SK-N-SH treated with all-trans-retinoic acid at 6 μM for 48 hours (cell line): ENCODE results near the gene TTC7B.

ENCODE experiments used
- ATAC-seq: fragments of 200-7000 bp; cut with Tn5 transposase; 3 replicates; pipeline ENCODE4 v1.9.1; 2020; ENCODE audit warnings: mild to moderate bottlenecking, moderate library complexity
- ARNTL ChIP-seq: fragments of 450-650 bp; formaldehyde crosslinking; IDR thresholded peaks from 2 replicates; pipeline ENCODE4 v1.5.0; 2020; ENCODE audit warnings: low read depth, mild to moderate bottlenecking, moderate library complexity, borderline replicate concordance
- BACH2 ChIP-seq: fragments of 250-450 bp; sonication (Bioruptor Pico); IDR thresholded peaks from 2 replicates; pipeline ENCODE4 v1.9.0; 2021; ENCODE audit warnings: mild to moderate bottlenecking, borderline replicate concordance
- CREB5 ChIP-seq: fragments of 250-450 bp; sonication (Bioruptor Pico); IDR thresholded peaks from 2 replicates; pipeline ENCODE4 v1.5.1; 2020; ENCODE audit warnings: low read depth, mild to moderate bottlenecking, moderate library complexity
- CSDC2 ChIP-seq: fragments of 250-450 bp; sonication (Bioruptor Pico); IDR thresholded peaks from 2 replicates; pipeline ENCODE4 v1.5.0; 2020; ENCODE audit warnings: mild to moderate bottlenecking, moderate library complexity
- CSRNP3 ChIP-seq: fragments of 250-450 bp; sonication (Bioruptor Pico); IDR thresholded peaks from 2 replicates; pipeline ENCODE4 v1.5.1; 2021; ENCODE audit warnings: mild to moderate bottlenecking, moderate library complexity
- ESRRG ChIP-seq: fragments of 250-450 bp; sonication (Bioruptor Pico); IDR thresholded peaks from 2 replicates; pipeline ENCODE4 v1.6.1; 2021; ENCODE audit warnings: mild to moderate bottlenecking
- ISL1 ChIP-seq: fragments of 250-450 bp; sonication (Bioruptor Pico); IDR thresholded peaks from 2 replicates; pipeline ENCODE4 v2.1.2; 2022; ENCODE audit warnings: mild to moderate bottlenecking, moderate library complexity
- OSR1 ChIP-seq: fragments of 250-450 bp; sonication (Bioruptor Pico); IDR thresholded peaks from 2 replicates; pipeline ENCODE4 v1.8.0; 2022; ENCODE audit warnings: moderate library complexity, mild to moderate bottlenecking, inconsistent platforms
- PATZ1 ChIP-seq: fragments of 250-450 bp; sonication (Bioruptor Pico); IDR thresholded peaks from 2 replicates; pipeline ENCODE4 v1.8.0; 2020; ENCODE audit warnings: mild to moderate bottlenecking, moderate library complexity, borderline replicate concordance
- PPARA ChIP-seq: fragments of 250-450 bp; sonication (Bioruptor Pico); IDR thresholded peaks from 2 replicates; pipeline ENCODE4 v1.5.0; 2020; ENCODE audit warnings: mild to moderate bottlenecking, borderline replicate concordance
- RARB ChIP-seq: fragments of 250-450 bp; sonication (Bioruptor Pico); IDR thresholded peaks from 2 replicates; pipeline ENCODE4 v1.8.0; 2021; ENCODE audit warnings: mild to moderate bottlenecking, moderate library complexity
- TCF4 ChIP-seq: fragments of 250-450 bp; sonication (Bioruptor Pico); IDR thresholded peaks from 2 replicates; pipeline ENCODE4 v1.8.0; 2021; ENCODE audit warnings: mild to moderate bottlenecking, moderate library complexity, borderline replicate concordance
- TOX ChIP-seq: fragments of 250-450 bp; sonication (Bioruptor Pico); IDR thresholded peaks from 2 replicates; pipeline ENCODE4 v1.8.0; 2021; ENCODE audit warnings: mild to moderate bottlenecking, moderate library complexity, borderline replicate concordance
- TSHZ2 ChIP-seq: fragments of 250-450 bp; sonication (Bioruptor Pico); IDR thresholded peaks from 2 replicates; pipeline ENCODE4 v1.5.0; 2020; ENCODE audit warnings: mild to moderate bottlenecking, moderate library complexity
- ZFP3 ChIP-seq: fragments of 250-450 bp; sonication (Bioruptor Pico); IDR thresholded peaks from 2 replicates; pipeline ENCODE4 v1.5.0; 2020; ENCODE audit warnings: mild to moderate bottlenecking, moderate library complexity
- ZFP30 ChIP-seq: fragments of 450-650 bp; formaldehyde crosslinking; IDR thresholded peaks from 2 replicates; pipeline ENCODE4 v1.5.0; 2022; ENCODE audit warnings: mild to moderate bottlenecking, moderate library complexity
- ZNF565 ChIP-seq: fragments of 450-650 bp; formaldehyde crosslinking; conservative IDR thresholded peaks from 2 replicates; pipeline ENCODE4 v1.5.0; 2020; ENCODE audit warnings: low read depth, mild to moderate bottlenecking, moderate library complexity
- ZNF70 ChIP-seq: fragments of 450-650 bp; formaldehyde crosslinking; IDR thresholded peaks from 2 replicates; pipeline ENCODE4 v1.5.0; 2020; ENCODE audit warnings: mild to moderate bottlenecking, moderate library complexity
- ZNF8 ChIP-seq: fragments of 450-650 bp; formaldehyde crosslinking; IDR thresholded peaks from 2 replicates; pipeline ENCODE4 v1.5.0; 2020; ENCODE audit warnings: mild to moderate bottlenecking, moderate library complexity

Gene TTC7B

GRCh38 chr14:90564496-90564895, 251.7 kb downstream of the TTC7B start (continued):
- TF ChIP-seq CREB5 (CRISPR knock-in tag) = no peak
- TF ChIP-seq, all 23 proteins: peak for 0

GRCh38 chr14:90562652-90563051, 253.6 kb downstream of the TTC7B start:
- no peak for ATAC-seq
- TF ChIP-seq PATZ1 (CRISPR knock-in tag) = no peak
- no peak for TF ChIP-seq ZNF565 (CRISPR knock-in tag)
- TF ChIP-seq CSRNP3 = no peak
- TF ChIP-seq TOX (CRISPR knock-in tag) = no peak
- no peak for TF ChIP-seq CSDC2
- TF ChIP-seq ISL1 (CRISPR knock-in tag) = no peak
- TF ChIP-seq RARB = no peak
- no peak for TF ChIP-seq ZNF70 (CRISPR knock-in tag)
- TF ChIP-seq TCF4 (CRISPR knock-in tag) = no peak
- no peak for TF ChIP-seq BACH2 (CRISPR knock-in tag)
- no peak for TF ChIP-seq PPARA

GRCh38 chr14:90561920-90562319, 254.3 kb downstream of the TTC7B start:
- no peak for TF ChIP-seq TCF4 (CRISPR knock-in tag)
- TF ChIP-seq ZFP3 (CRISPR knock-in tag) = no peak
- TF ChIP-seq TOX (CRISPR knock-in tag) = no peak
- TF ChIP-seq TSHZ2 (CRISPR knock-in tag) = no peak
- no peak for TF ChIP-seq ISL1 (CRISPR knock-in tag)
- no peak for TF ChIP-seq ARNTL (CRISPR knock-in tag)
- TF ChIP-seq OSR1 (CRISPR knock-in tag) = no peak
- TF ChIP-seq, all 23 proteins: peak for 0
- ATAC-seq = no peak

- ATAC-seq = no peak
- TF ChIP-seq PPARA (no peak), ZFP30 (CRISPR knock-in tag) (no peak), BACH2 (CRISPR knock-in tag) (no peak)
Measured at GRCh38 chr14:90560991-90561390, 255.2 kb downstream of the TTC7B start.

GRCh38 chr14:90560558-90560957, 255.7 kb downstream of the TTC7B start:
- no peak for TF ChIP-seq ARNTL (CRISPR knock-in tag)
- TF ChIP-seq CSRNP3 = no peak
- no peak for TF ChIP-seq ZNF8 (CRISPR knock-in tag)
- no peak for TF ChIP-seq TCF4 (CRISPR knock-in tag)
- TF ChIP-seq ESRRG = no peak
- no peak for TF ChIP-seq CSDC2
- no peak for ATAC-seq
